ENCODE measurements around the gene BCL2L15.

- TF ChIP-seq EZH2 (IDR thresholded peaks at IDR 0.05; ENCODE audit: borderline replicate concordance, low read depth, low read length, severe bottlenecking) = no peak
- TF ChIP-seq MAX (IDR thresholded peaks at IDR 0.05; ENCODE audit: insufficient read depth, insufficient read length) = no peak
- TF ChIP-seq JUN (IDR thresholded peaks at IDR 0.05; ENCODE audit: borderline replicate concordance, insufficient read depth, insufficient read length, low read depth) = no peak
- TF ChIP-seq CTCF (IDR thresholded peaks at IDR 0.05; ENCODE audit: extremely low read depth in 1 of 2, insufficient read depth in 1 of 2, low read depth in 1 of 2, low read length in 2 of 2) = no peak
- TF ChIP-seq POLR2A (IDR thresholded peaks at IDR 0.05; ENCODE audit: low read depth, low read length) = no peak
Observed at GRCh38 chr1:113918243-113918642, 30.9 kb upstream of the BCL2L15 start.

Measured in endothelial cell of umbilical vein (primary cell).